SK-N-SH (cell line): ENCODE results near the gene DMD. TPM values are rescaled to one million over a fixed set of nuclear protein-coding genes. Genes with fewer than 3 reads are reported as not detected.

Experiments
- CTCF ChIA-PET: fragments of 300-600, 350-600 bp; formaldehyde crosslinking; extraction: SDS; loops from one replicate; lab custom pipeline; 2021; lab: Yijun Ruan, JAX
- POLR2A ChIA-PET: fragments of 350-600 bp; sonication (Branson Sonifier 250); formaldehyde crosslinking; extraction: SDS; loops from one replicate; lab custom pipeline; 2020; ENCODE audit warnings: antibody characterized with exemption, inconsistent platforms; lab: Yijun Ruan, JAX
- DNase-seq: peaks from one replicate; pipeline ENCODE4 v3.0.0; 2012
- H2AFZ ChIP-seq: fragments of 200-600 bp; sonication (generic); 2 replicates; pipeline ENCODE4 v1.8.1; 2016; ENCODE audit warnings: antibody characterized with exemption, mild to moderate bottlenecking, low read depth
- H3F3A ChIP-seq: fragments of 200-600 bp; sonication (generic); replicated peaks from 2 replicates; pipeline ENCODE3; 2016; ENCODE audit warnings: antibody characterized with exemption, mild to moderate bottlenecking; ENCODE audit not compliant: insufficient read depth
- H3K27ac ChIP-seq, 2 experiments: fragments of 200-500 bp in 1 of 2; fragments of 200-600 bp in 1 of 2; sonication (Bioruptor generic) in 1 of 2; sonication (generic), shearing (Covaris generic) in 1 of 2; 2 replicates each; pipeline versions ENCODE4 v1.5.1 to v1.6.1; 2014 to 2016; ENCODE audit warnings: low read depth in 2 of 2, inconsistent platforms in 1 of 2, low read length in 1 of 2, mild to moderate bottlenecking in 1 of 2, mixed read lengths in 1 of 2
- H3K27me3 ChIP-seq: fragments of 200-600 bp; sonication (generic), shearing (Covaris generic); 2 replicates; pipeline ENCODE4 v1.6.1; 2016; ENCODE audit warnings: mixed run types; ENCODE audit not compliant: insufficient read depth
- H3K36me3 ChIP-seq, 2 experiments: fragments of 200-500 bp in 1 of 2; fragments of 200-600 bp in 1 of 2; sonication (Bioruptor generic) in 1 of 2; sonication (generic) in 1 of 2; replicated peaks in 1 of 2; 2 replicates each; pipeline versions ENCODE3 to v1.5.1; 2014 to 2016; ENCODE audit warnings: low read length in 1 of 2, mild to moderate bottlenecking in 1 of 2; ENCODE audit not compliant: insufficient read depth in 2 of 2, control insufficient read depth in 1 of 2
- H3K4me1 ChIP-seq, 2 experiments: fragments of 200-500 bp in 1 of 2; fragments of 200-600 bp in 1 of 2; sonication (Bioruptor generic) in 1 of 2; sonication (generic), shearing (Covaris generic) in 1 of 2; 2 replicates each; pipeline versions ENCODE4 v1.5.1 to v1.6.1; 2014 to 2016; ENCODE audit warnings: low read depth in 1 of 2, low read length in 1 of 2, mixed run types in 1 of 2; ENCODE audit not compliant: insufficient read depth in 2 of 2, control insufficient read depth in 1 of 2
- H3K4me2 ChIP-seq: fragments of 200-600 bp; sonication (generic), shearing (Covaris generic); 2 replicates; pipeline ENCODE4 v1.6.1; 2017; ENCODE audit warnings: mixed run types
- H3K4me3 ChIP-seq, 2 experiments: fragments of 200-500 bp in 1 of 2; fragments of 200-600 bp in 1 of 2; sonication (Bioruptor generic) in 1 of 2; sonication (generic), shearing (Covaris generic) in 1 of 2; 2 replicates each; pipeline versions ENCODE4 v1.5.1 to v1.8.1; 2014 to 2016; ENCODE audit warnings: low read depth in 2 of 2, inconsistent platforms in 1 of 2, low read length in 1 of 2, mild to moderate bottlenecking in 1 of 2, mixed read lengths in 1 of 2, moderate library complexity in 1 of 2
- H3K79me2 ChIP-seq: fragments of 200-600 bp; sonication (generic); 2 replicates; pipeline ENCODE4 v1.8.1; 2017; ENCODE audit warnings: mild to moderate bottlenecking; ENCODE audit not compliant: insufficient read depth
- H3K9ac ChIP-seq: fragments of 200-600 bp; sonication (generic); 2 replicates; pipeline ENCODE4 v1.6.1; 2017; ENCODE audit warnings: mixed run types
- H3K9me2 ChIP-seq: fragments of 200-600 bp; sonication (generic); 2 replicates; pipeline ENCODE4 v1.6.1; 2017; ENCODE audit warnings: mixed run types
- H3K9me3 ChIP-seq: fragments of 200-600 bp; sonication (generic); 2 replicates; pipeline ENCODE4 v1.6.1; 2017; ENCODE audit warnings: mixed run types, mild to moderate bottlenecking, moderate library complexity
- H4K20me1 ChIP-seq: fragments of 200-600 bp; sonication (generic); 2 replicates; pipeline ENCODE4 v1.6.1; 2017; ENCODE audit warnings: mild to moderate bottlenecking, mixed run types; ENCODE audit not compliant: insufficient read depth
- CHD2 ChIP-seq: fragments of 150-350 bp; IDR thresholded peaks from 2 replicates; pipeline ENCODE4 v1.6.1; 2018; ENCODE audit warnings: low read length; ENCODE audit not compliant: partially characterized antibody
- EZH2phosphoT487 ChIP-seq: fragments of 200-600 bp; sonication (generic); IDR thresholded peaks from 2 replicates; pipeline ENCODE4 v1.6.1; 2017; ENCODE audit warnings: low read depth, mixed run types, mild to moderate bottlenecking, antibody characterized with exemption, moderate library complexity, borderline replicate concordance
- FOSL2 ChIP-seq: IDR thresholded peaks from 2 replicates; pipeline ENCODE4 v1.4.0; 2012; ENCODE audit warnings: low read depth, mild to moderate bottlenecking, moderate library complexity, borderline replicate concordance
- FOXJ3 ChIP-seq: sonication (generic); formaldehyde crosslinking; IDR thresholded peaks from 2 replicates; pipeline ENCODE4 v1.5.1; 2020; ENCODE audit warnings: mild to moderate bottlenecking, missing genetic modification reagents
- FOXM1 ChIP-seq: IDR thresholded peaks from 2 replicates; pipeline ENCODE4 v1.4.0; 2012; ENCODE audit warnings: low read depth, mild to moderate bottlenecking
- GABPA ChIP-seq: IDR thresholded peaks from 2 replicates; pipeline ENCODE4 v1.4.0; 2012; ENCODE audit warnings: low read depth, mild to moderate bottlenecking
- MEF2A ChIP-seq: IDR thresholded peaks from 2 replicates; pipeline ENCODE4 v1.4.0; 2012; ENCODE audit warnings: low read depth, borderline replicate concordance
- MXI1 ChIP-seq: IDR thresholded peaks from 2 replicates; pipeline ENCODE4 v1.6.1; 2012; ENCODE audit warnings: mild to moderate bottlenecking, low read depth, low read length, improper control_type of control experiment
- NFIC ChIP-seq: IDR thresholded peaks from 2 replicates; pipeline ENCODE4 v1.4.0; 2012; ENCODE audit warnings: borderline replicate concordance
- NRF1 ChIP-seq: IDR thresholded peaks from 2 replicates; pipeline ENCODE4 v1.6.1; 2012; ENCODE audit warnings: low read depth, mild to moderate bottlenecking, low read length
- POLR2AphosphoS5 ChIP-seq: IDR thresholded peaks from 2 replicates; pipeline ENCODE4 v1.6.1; 2012; ENCODE audit warnings: low read depth, low read length
- RAD21 ChIP-seq: IDR thresholded peaks from 2 replicates; pipeline ENCODE4 v1.6.1; 2012; ENCODE audit warnings: mild to moderate bottlenecking, low read length
- RCOR1 ChIP-seq: fragments of 150-350 bp; IDR thresholded peaks from 2 replicates; pipeline ENCODE4 v1.6.1; 2017; ENCODE audit warnings: antibody characterized with exemption, low read length
- RFX5 ChIP-seq: IDR thresholded peaks from 2 replicates; pipeline ENCODE4 v1.6.1; 2012; ENCODE audit warnings: mild to moderate bottlenecking, improper control_type of control experiment, low read length
- SIN3A ChIP-seq: IDR thresholded peaks from 2 replicates; pipeline ENCODE4 v1.6.1; 2012; ENCODE audit warnings: low read depth, mild to moderate bottlenecking, low read length, moderate library complexity, borderline replicate concordance
- TAF1 ChIP-seq: IDR thresholded peaks from 2 replicates; pipeline ENCODE4 v1.6.1; 2012; ENCODE audit warnings: low read depth, mild to moderate bottlenecking, low read length, moderate library complexity, borderline replicate concordance
- USF2 ChIP-seq: fragments of 150-350 bp; IDR thresholded peaks from 2 replicates; pipeline ENCODE4 v1.6.1; 2017; ENCODE audit warnings: antibody characterized with exemption, low read length, low read depth, borderline replicate concordance
- WGBS: methylation state at CpG from one replicate; pipeline ENCODE4 v1.1.6; 2017; ENCODE audit warnings: low lambda C conversion rate; 5-methylcytosine and 5-hydroxymethylcytosine counted together
- polyA plus RNA-seq, 3 experiments: library from polyadenylated mRNA; depleted of rRNA; stranded (reverse); fragments of >200 nt; gene quantifications; 2 replicates each; pipeline ENCODE4 v1.2.3, GENCODE V29; 2012
- TF ChIP-seq, protein P1 (sequence below): IDR thresholded peaks from 2 replicates; pipeline ENCODE4 v1.4.0; 2012; ENCODE audit warnings: low read depth
- TF ChIP-seq, protein P2 (sequence below): IDR thresholded peaks from 2 replicates; pipeline ENCODE4 v1.4.0; 2012; ENCODE audit warnings: low read depth, borderline replicate concordance

Gene DMD
- polyA plus RNA-seq, 1 of the 3 experiments (the other 2 are of a cell fraction): 3.9 TPM

DNA sequence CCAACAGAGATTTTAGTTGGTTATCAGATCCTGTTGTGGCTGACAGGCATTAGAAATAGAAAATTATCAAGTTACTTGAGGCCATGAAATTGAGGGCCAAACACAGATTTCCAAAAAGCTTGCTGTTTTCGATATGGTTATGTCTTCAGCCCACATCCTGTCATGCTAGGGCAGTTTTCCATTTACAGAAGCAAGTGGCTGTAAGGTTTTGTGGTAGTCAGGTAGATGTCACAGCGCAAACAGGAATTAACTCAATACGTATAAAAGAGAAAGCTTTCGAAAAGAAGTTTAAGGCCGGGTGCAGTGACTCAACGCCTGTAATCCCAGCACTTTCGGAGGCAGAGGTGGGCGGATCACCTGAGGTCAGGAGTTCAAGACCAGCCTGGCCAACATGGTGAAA lies 104.6 kb downstream of the DMD start:
- no peaks in the 10 kb centered on the region for H3K36me3 ChIP-seq
- POLR2A ChIA-PET: no interaction called here
- H2AFZ ChIP-seq: no peak overlapping the region
- H3F3A ChIP-seq: no peaks in the 10 kb centered on the region
- no peaks in the 10 kb centered on the region for H3K27me3 ChIP-seq
- no peaks in the 10 kb centered on the region for H3K79me2 ChIP-seq
- no peak for DNase-seq
- no peak overlapping the region for H3K9ac ChIP-seq
- H3K4me1 ChIP-seq: no peaks in the 10 kb centered on the region
- H3K9me2 ChIP-seq: no peaks in the 10 kb centered on the region
- no peak overlapping the region for H3K4me2 ChIP-seq
- CTCF ChIA-PET: interaction anchor here (0.6 kb wide), 1 partner anchor 1258 kb away, joined by 3 read pairs; no protein-coding TSS in a partner anchor
- H4K20me1 ChIP-seq: no peaks in the 10 kb centered on the region
- H3K4me3 ChIP-seq: no peak overlapping the region
- TF ChIP-seq MEF2A (no peak), NFIC (no peak), POLR2AphosphoS5 (no peak), EZH2phosphoT487 (no peak), SIN3A (no peak), RAD21 (no peak), RCOR1 (no peak), MXI1 (no peak), RFX5 (no peak), FOXM1 (no peak), TAF1 (no peak), USF2 (no peak), FOXJ3 (no peak), FOSL2 (no peak)
- TF ChIP-seq, protein P1, sequence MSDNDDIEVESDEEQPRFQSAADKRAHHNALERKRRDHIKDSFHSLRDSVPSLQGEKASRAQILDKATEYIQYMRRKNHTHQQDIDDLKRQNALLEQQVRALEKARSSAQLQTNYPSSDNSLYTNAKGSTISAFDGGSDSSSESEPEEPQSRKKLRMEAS: no peak
- TF ChIP-seq, all 33 proteins: peak for 0
- H3K27ac ChIP-seq: no peak overlapping the region
- 0 out of 2 replicates have a peak, but pooled peaks cover 3% of the 10 kb centered on the region for H3K9me3 ChIP-seq
- WGBS: 44% methylated on average over 8 of the region's 8 CpGs

DNA sequence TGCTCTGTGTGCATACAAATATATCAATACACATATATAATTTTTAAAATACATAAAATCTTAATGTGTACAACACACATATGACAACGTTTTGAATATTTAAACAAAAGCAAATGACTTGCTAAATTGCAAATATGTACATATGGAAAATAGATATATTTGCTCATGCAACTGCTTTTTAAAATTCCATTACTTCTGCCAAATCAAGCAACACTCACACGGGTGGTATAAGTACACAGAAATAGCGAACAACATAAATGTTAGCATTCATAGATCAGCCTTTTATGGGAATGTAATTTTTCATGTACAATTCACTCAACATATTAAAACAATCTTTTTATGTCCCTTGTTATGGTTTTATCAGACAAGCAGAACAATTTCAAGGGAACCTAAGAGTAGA lies 116.3 kb downstream of the DMD start:
- H3K9me2 ChIP-seq: no peaks in the 10 kb centered on the region
- no peaks in the 10 kb centered on the region for H3K79me2 ChIP-seq
- POLR2A ChIA-PET: no interaction called here
- no peak overlapping the region for H3K4me3 ChIP-seq
- 22% methylated on average over 3 of the region's 3 CpGs for WGBS
- H3K9me3 ChIP-seq: no peaks in the 10 kb centered on the region
- TF ChIP-seq NFIC: no peak
- TF ChIP-seq, protein P2, sequence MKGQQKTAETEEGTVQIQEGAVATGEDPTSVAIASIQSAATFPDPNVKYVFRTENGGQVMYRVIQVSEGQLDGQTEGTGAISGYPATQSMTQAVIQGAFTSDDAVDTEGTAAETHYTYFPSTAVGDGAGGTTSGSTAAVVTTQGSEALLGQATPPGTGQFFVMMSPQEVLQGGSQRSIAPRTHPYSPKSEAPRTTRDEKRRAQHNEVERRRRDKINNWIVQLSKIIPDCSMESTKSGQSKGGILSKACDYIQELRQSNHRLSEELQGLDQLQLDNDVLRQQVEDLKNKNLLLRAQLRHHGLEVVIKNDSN: no peak
- TF ChIP-seq MEF2A: no peak
- no peak for TF ChIP-seq CHD2
- no peak for TF ChIP-seq GABPA
- no peak for TF ChIP-seq FOXJ3
- TF ChIP-seq NRF1: no peak
- H3K4me1 ChIP-seq: no peaks in the 10 kb centered on the region
- H3K27ac ChIP-seq: no peak overlapping the region
- DNase-seq: no peak
- no peaks in the 10 kb centered on the region for H3F3A ChIP-seq
- H2AFZ ChIP-seq: no peak overlapping the region
- H4K20me1 ChIP-seq: no peaks in the 10 kb centered on the region
- CTCF ChIA-PET: no interaction called here
- H3K27me3 ChIP-seq: no peaks in the 10 kb centered on the region
- H3K4me2 ChIP-seq: no peak overlapping the region
- no peak overlapping the region for H3K9ac ChIP-seq
- H3K36me3 ChIP-seq: no peaks in the 10 kb centered on the region
